ENCODE measurements around the gene ARL15. TPM values are rescaled to one million over a fixed set of nuclear protein-coding genes. Genes with fewer than 3 reads are reported as not detected.

The ARL15 gene
- total RNA-seq, 1 donor from 2014 or later: 6.0 TPM

DNA sequence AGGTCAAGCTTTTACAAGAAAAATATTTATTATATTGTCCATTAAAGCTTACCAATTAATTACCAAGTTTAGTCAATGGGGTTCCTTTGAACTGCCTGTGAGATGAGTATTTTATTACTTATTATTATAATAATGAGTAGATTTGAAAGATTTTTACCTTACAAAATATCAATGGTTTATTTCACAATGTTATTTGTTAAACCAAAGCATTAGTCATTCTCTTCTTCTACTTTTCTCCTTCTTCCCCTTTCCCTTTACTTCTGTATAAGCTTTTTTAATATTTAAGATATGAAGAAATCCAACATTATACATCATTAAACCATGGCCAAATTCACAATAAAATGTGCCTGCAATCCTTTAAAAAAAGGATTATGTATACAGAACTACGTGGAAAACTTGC is 369.5 kb downstream of the ARL15 start:
- Mint-ChIP-seq H3K4me3 (ENCODE audit: low read depth) (no peak overlapping the region), H3K27ac (no peak overlapping the region), H3K36me3 (ENCODE audit: low read depth) (no peaks in the 10 kb centered on the region), H3K9me3 (no peaks in the 10 kb centered on the region), H3K4me1 (ENCODE audit: low read depth) (no peaks in the 10 kb centered on the region), H3K27me3 (ENCODE audit: low read depth) (no peaks in the 10 kb centered on the region)
- DNase-seq (ENCODE audit: low spot score): no peak
- intact Hi-C loops (cut with micrococcal nuclease): no loop called here

DNA sequence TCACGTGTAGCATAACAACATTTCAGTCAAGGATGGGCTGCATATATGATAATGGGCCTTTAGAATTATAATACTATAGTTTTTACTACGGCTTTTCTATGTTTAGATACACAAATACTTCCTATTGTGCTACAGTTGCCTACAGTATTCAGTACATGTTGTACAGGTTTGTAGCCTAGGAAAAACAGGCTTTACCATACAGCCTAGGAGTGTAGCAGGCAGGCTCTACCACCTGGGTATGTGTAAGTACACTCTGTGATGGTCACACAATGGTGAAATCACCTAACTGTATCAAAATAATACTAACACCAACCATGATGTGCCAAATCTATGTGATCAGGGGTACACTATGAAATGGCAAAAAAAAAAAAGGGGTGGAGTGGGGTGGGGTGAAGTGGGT is 372.9 kb downstream of the ARL15 start:
- no peak overlapping the region for H3K27ac Mint-ChIP-seq
- H3K9me3 Mint-ChIP-seq: no peaks in the 10 kb centered on the region
- H3K4me1 Mint-ChIP-seq (ENCODE audit: low read depth): no peaks in the 10 kb centered on the region
- intact Hi-C loops (cut with micrococcal nuclease): no loop called here
- H3K27me3 Mint-ChIP-seq (ENCODE audit: low read depth): no peaks in the 10 kb centered on the region
- no peak overlapping the region for H3K4me3 Mint-ChIP-seq (ENCODE audit: low read depth)
- no peaks in the 10 kb centered on the region for H3K36me3 Mint-ChIP-seq (ENCODE audit: low read depth)
- DNase-seq (ENCODE audit: low spot score): no peak

DNA sequence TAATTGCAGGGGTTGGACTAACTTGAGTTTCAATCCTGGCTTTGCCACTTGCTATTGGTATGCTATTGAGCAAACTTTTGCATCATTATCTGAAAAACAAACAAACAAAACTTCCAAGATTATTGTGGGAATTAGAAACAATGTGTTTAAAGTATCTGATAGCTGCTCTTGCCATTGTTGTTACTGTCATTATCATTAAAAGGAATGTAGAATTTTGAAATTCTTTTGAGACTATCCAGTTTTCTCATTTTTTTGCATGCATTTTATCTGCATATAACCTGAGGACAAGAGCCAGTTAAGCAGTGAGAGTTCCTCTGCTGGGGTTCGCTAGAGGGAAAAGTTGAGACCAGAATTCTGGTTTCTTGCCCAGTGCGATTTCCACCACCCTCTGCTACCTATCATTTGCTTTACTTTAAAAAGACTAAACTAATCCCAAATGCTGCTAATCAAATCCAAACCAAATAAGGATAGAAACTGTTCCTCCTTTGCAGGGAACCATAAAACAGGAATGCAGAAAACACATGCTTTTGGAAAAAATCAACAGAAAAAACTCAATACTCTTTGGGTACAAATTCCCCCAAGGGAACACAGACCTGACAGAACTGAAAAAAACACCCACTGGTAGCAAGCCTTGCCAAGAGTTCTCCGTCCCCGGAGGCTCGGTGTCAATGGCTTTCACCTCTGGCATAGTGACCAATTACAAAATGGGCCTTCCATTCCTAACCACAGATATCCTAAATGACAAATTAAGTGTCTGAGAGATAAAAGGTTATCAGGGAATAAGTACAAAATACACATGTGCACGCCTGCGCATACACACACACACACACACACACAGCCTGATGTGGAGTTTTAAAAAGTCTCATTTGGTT is 373.7 kb downstream of the ARL15 start:
- intact Hi-C loops (cut with micrococcal nuclease): no loop called here
- Mint-ChIP-seq H3K36me3 (ENCODE audit: low read depth) (no peaks in the 10 kb centered on the region), H3K27ac (no peak overlapping the region), H3K4me1 (ENCODE audit: low read depth) (no peaks in the 10 kb centered on the region), H3K27me3 (ENCODE audit: low read depth) (no peaks in the 10 kb centered on the region), H3K9me3 (no peaks in the 10 kb centered on the region), H3K4me3 (ENCODE audit: low read depth) (no peak overlapping the region)
- DNase-seq (ENCODE audit: low spot score): no peak

DNA sequence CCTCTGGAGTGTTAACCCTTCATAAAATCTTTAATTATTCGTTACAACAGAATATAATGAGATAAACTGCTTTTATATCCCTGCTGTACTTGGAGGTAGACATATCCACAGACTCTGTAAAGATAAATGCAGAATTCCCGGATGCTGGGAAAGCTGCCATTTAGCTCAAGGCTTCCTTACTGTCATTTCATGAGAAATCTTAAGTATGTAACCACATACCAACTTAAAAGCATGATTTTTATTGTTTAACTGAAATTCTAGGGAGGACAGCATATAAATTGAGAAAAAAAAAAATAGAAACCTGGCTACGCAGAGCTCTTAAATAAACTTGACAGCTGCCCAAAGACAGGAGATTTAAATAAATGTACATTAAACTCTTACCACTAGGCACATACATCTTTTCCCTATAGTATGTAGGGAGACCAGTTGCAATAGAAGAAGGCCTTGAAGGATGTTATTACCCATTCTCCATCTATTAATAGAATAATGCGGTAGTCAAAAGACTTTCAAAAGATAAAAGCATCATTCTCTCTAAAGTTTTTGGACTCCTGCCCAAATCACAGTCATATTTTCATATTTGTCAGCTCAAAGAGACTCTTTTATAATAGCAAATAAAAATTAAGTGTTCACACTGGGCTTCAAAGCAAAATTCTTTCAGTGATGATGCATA is 376.1 kb downstream of the ARL15 start:
- Mint-ChIP-seq H3K4me3 (ENCODE audit: low read depth) (no peak overlapping the region), H3K4me1 (ENCODE audit: low read depth) (no peaks in the 10 kb centered on the region), H3K36me3 (ENCODE audit: low read depth) (no peaks in the 10 kb centered on the region), H3K27me3 (ENCODE audit: low read depth) (no peaks in the 10 kb centered on the region), H3K27ac (no peak overlapping the region), H3K9me3 (no peaks in the 10 kb centered on the region)
- DNase-seq (ENCODE audit: low spot score): no peak
- intact Hi-C loops (cut with micrococcal nuclease): no loop called here

DNA sequence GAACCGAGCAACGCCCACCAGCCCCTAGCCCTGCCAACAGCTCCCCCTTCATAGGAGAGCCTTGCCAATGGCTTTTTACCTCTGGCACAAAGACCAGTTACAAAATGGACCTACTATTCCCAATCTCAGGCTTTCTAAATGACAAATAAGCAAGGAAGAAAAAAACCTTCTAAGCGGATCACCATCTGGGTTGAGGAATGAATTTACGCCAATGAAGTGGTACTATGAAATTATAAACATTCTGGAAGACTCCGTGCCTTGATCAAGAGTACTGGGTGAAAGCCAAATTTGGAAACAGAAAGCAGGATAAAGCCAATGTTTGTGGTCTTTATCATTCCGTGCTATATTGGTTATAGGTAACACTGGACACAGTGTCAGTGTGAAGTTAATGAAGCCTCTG is 378.0 kb downstream of the ARL15 start:
- intact Hi-C loops (cut with micrococcal nuclease): no loop called here
- no peaks in the 10 kb centered on the region for H3K27me3 Mint-ChIP-seq (ENCODE audit: low read depth)
- no peak for DNase-seq (ENCODE audit: low spot score)
- H3K4me1 Mint-ChIP-seq (ENCODE audit: low read depth): no peaks in the 10 kb centered on the region
- no peak overlapping the region for H3K4me3 Mint-ChIP-seq (ENCODE audit: low read depth)
- no peaks in the 10 kb centered on the region for H3K9me3 Mint-ChIP-seq
- no peak overlapping the region for H3K27ac Mint-ChIP-seq
- H3K36me3 Mint-ChIP-seq (ENCODE audit: low read depth): no peaks in the 10 kb centered on the region

DNA sequence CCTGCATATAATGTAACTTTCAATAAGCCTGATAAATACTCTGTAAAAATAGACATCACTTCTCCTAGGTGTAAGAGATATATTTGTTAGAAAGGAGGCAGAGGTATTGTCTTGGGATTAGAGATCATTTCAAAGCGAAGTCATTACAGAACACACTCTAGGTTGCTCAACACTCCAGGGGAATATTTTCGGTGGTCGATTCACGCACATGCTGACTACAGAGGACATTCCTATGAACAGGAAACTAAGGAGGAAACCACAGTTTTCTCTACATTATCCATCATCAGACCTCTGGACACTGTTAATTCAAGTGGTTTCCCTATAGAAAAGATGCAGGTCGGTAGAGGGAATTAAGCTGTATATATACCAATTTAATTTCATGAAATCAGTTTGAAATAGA is 379.9 kb downstream of the ARL15 start:
- H3K4me1 Mint-ChIP-seq (ENCODE audit: low read depth): no peaks in the 10 kb centered on the region
- no peak overlapping the region for H3K27ac Mint-ChIP-seq
- H3K4me3 Mint-ChIP-seq (ENCODE audit: low read depth): no peak overlapping the region
- DNase-seq (ENCODE audit: low spot score): no peak
- intact Hi-C loops (cut with micrococcal nuclease): no loop called here
- H3K27me3 Mint-ChIP-seq (ENCODE audit: low read depth): no peaks in the 10 kb centered on the region
- H3K36me3 Mint-ChIP-seq (ENCODE audit: low read depth): no peaks in the 10 kb centered on the region
- H3K9me3 Mint-ChIP-seq: no peaks in the 10 kb centered on the region

DNA sequence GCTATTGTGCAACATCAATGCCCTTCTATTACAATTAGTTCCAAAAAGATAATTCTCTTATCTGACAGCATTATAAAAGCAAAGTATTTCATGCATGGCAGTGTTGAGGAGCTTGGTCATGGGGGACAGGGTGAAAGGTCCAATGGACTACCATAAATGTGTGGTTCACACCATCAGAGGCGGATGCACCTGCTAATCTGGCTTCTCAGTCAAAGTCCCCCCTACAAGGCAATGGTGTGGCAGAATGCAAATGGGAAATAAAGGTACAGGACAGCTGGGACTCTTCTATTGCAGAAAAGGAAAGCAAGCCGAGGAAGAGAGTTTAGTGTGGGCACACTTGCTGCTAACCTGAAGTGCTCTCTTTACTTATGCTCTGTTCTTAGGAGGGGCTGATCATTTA is 380.8 kb downstream of the ARL15 start:
- H3K36me3 Mint-ChIP-seq (ENCODE audit: low read depth): no peaks in the 10 kb centered on the region
- H3K4me3 Mint-ChIP-seq (ENCODE audit: low read depth): no peak overlapping the region
- no peak overlapping the region for H3K27ac Mint-ChIP-seq
- intact Hi-C loops (cut with micrococcal nuclease): no loop called here
- DNase-seq (ENCODE audit: low spot score): no peak
- no peaks in the 10 kb centered on the region for H3K4me1 Mint-ChIP-seq (ENCODE audit: low read depth)
- H3K27me3 Mint-ChIP-seq (ENCODE audit: low read depth): no peaks in the 10 kb centered on the region
- no peaks in the 10 kb centered on the region for H3K9me3 Mint-ChIP-seq

DNA sequence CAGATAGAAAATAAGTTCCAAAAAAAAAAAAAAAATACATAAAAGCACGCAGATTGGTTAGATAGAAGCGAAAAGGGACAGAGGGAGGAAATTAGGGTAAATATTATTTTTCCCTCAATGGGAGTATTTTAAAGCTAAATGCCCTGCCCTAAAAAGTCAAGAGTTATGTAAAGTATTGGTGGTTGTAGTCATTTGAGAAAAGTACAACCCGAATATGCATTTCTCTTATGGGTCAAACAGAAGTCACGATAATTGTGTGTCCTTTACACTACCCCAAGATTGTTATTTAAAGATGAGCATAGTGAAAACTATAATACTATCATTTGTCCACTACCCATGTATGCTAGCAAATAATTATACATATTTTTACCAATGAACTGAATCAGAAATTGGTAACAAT is 381.2 kb downstream of the ARL15 start:
- Mint-ChIP-seq H3K4me1 (ENCODE audit: low read depth) (no peaks in the 10 kb centered on the region), H3K9me3 (no peaks in the 10 kb centered on the region), H3K36me3 (ENCODE audit: low read depth) (no peaks in the 10 kb centered on the region), H3K27ac (no peak overlapping the region), H3K4me3 (ENCODE audit: low read depth) (no peak overlapping the region), H3K27me3 (ENCODE audit: low read depth) (no peaks in the 10 kb centered on the region)
- DNase-seq (ENCODE audit: low spot score): no peak
- intact Hi-C loops (cut with micrococcal nuclease): no loop called here

DNA sequence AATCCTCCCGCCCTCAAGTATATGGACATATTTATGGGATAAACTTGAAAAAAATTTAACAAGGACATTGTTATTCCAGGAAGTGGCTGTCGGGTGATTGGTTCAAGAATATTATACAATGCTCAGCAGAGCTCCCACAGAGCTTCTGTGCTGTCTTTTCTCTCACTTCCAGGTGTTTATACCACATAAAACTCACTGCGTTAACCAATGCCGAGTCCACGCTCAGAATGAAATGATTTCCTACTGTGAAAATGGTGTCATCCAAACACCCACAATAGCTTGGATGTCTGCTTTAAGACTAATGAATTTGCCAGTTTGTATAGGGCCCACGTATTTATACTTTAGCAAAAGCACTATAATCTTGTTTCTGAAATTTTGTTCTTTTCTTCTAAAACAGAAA is 381.7 kb downstream of the ARL15 start:
- H3K27me3 Mint-ChIP-seq (ENCODE audit: low read depth): no peaks in the 10 kb centered on the region
- intact Hi-C loops (cut with micrococcal nuclease): no loop called here
- H3K4me3 Mint-ChIP-seq (ENCODE audit: low read depth): no peak overlapping the region
- no peak overlapping the region for H3K27ac Mint-ChIP-seq
- no peaks in the 10 kb centered on the region for H3K4me1 Mint-ChIP-seq (ENCODE audit: low read depth)
- H3K9me3 Mint-ChIP-seq: no peaks in the 10 kb centered on the region
- H3K36me3 Mint-ChIP-seq (ENCODE audit: low read depth): no peaks in the 10 kb centered on the region
- DNase-seq (ENCODE audit: low spot score): no peak

DNA sequence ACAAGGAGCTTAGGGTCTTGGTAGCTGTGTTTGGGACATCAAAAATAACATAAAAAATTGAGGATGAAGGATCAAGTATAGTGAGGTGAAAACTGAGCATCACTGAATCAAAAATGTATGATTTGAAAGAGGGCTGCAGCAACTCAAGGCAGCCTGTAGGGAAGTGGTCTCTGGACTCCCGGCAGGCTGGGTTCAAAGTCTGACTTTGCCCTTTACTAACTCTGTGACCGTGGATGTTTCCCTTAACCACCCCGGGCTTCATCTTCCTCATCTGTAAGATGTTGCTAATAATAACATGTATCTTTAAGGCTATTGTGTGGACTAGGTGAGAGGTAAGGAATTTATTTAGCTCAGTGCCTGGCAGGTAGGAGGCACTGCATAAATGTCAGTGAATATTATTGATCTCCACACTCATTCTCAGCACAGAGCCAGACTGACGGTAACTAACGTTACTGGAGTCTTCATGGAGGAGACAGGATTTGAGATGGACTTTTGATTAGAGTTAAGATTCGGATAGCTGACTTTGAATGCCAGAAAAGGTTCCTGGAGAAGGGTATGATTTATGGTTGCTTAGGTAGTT is 382.6 kb downstream of the ARL15 start:
- intact Hi-C loops (cut with micrococcal nuclease): no loop called here
- H3K4me3 Mint-ChIP-seq (ENCODE audit: low read depth): no peak overlapping the region
- no peaks in the 10 kb centered on the region for H3K9me3 Mint-ChIP-seq
- H3K4me1 Mint-ChIP-seq (ENCODE audit: low read depth): no peaks in the 10 kb centered on the region
- H3K27me3 Mint-ChIP-seq (ENCODE audit: low read depth): no peaks in the 10 kb centered on the region
- H3K27ac Mint-ChIP-seq: no peak overlapping the region
- no peak for DNase-seq (ENCODE audit: low spot score)
- H3K36me3 Mint-ChIP-seq (ENCODE audit: low read depth): no peaks in the 10 kb centered on the region

DNA sequence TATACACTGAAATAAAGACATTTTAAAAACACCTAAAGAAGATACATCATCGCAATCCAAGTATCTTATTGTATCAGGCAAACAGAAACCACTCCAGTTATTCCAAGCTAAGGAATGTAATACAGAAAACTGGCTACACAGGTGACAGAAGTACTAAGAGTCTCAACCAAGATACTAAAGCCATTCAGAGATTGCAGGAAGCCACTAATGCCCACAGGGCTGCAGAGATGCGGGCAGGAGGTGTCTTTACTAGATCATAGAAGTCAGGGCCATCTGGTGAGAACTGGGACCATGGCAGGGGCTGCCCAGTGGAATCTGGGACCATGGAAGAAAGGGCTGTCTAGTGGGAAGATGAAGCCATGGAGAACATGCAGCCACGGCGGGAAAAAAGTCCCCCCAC is 384.3 kb downstream of the ARL15 start:
- peaks cover 4% of the 10 kb centered on the region for H3K4me1 Mint-ChIP-seq (ENCODE audit: low read depth)
- H3K9me3 Mint-ChIP-seq: no peaks in the 10 kb centered on the region
- H3K27me3 Mint-ChIP-seq (ENCODE audit: low read depth): no peaks in the 10 kb centered on the region
- intact Hi-C loops (cut with micrococcal nuclease): no loop called here
- DNase-seq (ENCODE audit: low spot score): no peak
- no peak overlapping the region for H3K27ac Mint-ChIP-seq
- H3K36me3 Mint-ChIP-seq (ENCODE audit: low read depth): no peaks in the 10 kb centered on the region
- no peak overlapping the region for H3K4me3 Mint-ChIP-seq (ENCODE audit: low read depth)

DNA sequence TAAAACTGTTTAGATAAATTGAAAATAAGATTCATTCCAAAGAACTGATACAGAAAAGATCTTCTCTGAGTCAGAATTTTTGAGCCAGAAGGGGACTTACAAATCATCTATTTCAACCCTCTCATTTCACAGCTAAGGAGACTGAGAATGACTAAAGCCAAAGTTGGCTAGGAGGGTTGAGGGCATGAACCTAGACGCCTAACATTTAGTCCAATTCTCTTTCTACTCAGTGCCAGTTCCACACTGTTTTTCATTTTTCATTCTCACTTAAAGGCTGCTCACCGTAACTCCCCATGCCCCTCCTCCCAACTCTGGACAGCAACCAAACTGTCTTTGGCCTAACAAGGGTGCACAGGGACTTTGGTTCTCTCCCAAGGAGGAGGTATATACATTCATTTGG is 386.0 kb downstream of the ARL15 start:
- Mint-ChIP-seq H3K36me3 (ENCODE audit: low read depth) (no peaks in the 10 kb centered on the region), H3K9me3 (no peaks in the 10 kb centered on the region), H3K27me3 (ENCODE audit: low read depth) (no peaks in the 10 kb centered on the region), H3K4me3 (ENCODE audit: low read depth) (no peak overlapping the region), H3K27ac (no peak overlapping the region), H3K4me1 (ENCODE audit: low read depth) (peaks cover 4% of the 10 kb centered on the region)
- no peak for DNase-seq (ENCODE audit: low spot score)
- intact Hi-C loops (cut with micrococcal nuclease): no loop called here

DNA sequence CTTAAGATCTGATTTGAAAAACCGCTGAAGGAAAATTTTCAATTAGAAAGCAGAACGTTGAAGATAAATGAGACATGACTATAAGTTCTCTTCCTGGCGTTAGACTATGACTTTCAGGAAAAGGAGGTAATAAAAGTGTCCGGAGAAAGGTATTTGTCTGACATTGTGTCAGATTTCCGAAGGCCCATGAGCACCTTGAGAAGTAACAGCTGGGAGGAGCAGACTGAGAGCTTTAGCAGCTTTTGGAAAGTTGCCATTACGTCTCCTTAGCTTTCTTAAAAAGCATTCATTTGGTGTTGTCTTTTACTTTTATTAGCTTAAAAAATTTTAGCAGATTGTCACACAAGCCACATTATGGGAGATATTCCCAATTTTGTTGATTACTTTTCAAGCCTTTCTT is 386.4 kb downstream of the ARL15 start:
- Mint-ChIP-seq H3K4me3 (ENCODE audit: low read depth) (no peak overlapping the region), H3K4me1 (ENCODE audit: low read depth) (peaks cover 4% of the 10 kb centered on the region), H3K9me3 (no peaks in the 10 kb centered on the region), H3K27me3 (ENCODE audit: low read depth) (no peaks in the 10 kb centered on the region), H3K36me3 (ENCODE audit: low read depth) (no peaks in the 10 kb centered on the region), H3K27ac (no peak overlapping the region)
- no peak for DNase-seq (ENCODE audit: low spot score)
- intact Hi-C loops (cut with micrococcal nuclease): no loop called here

Measured in activated T-helper 2 cell treated with anti-CD3 and anti-CD28 coated beads, Interferon-gamma antibody, Interleukin-2, Interleukin-4, amounts not matched to agents 10 μg/mL and 5 μg/mL and 100 μg/mL, durations not matched to agents 14 hours and 24 hours and 36 hours (primary cell).